T-cell (primary cell): ENCODE results near the gene USP2. TPM values are rescaled to one million over a fixed set of nuclear protein-coding genes. Genes with fewer than 3 reads are reported as not detected.
A peak's percentile ranks its signal among the peaks of the same experiment; 100 is the strongest.

ENCODE experiments used
- ATAC-seq, 4 experiments: fragments of 200-7000 bp in 3 of 4; fragments of 150-1000 bp in 1 of 4; cut with Tn5 transposase; replicated peaks in 1 of 4; 1 replicate in 3 of 4; 2 replicates in 1 of 4; pipeline ENCODE4 v1.10.0; 2021; ENCODE audit warnings: moderate library complexity in 3 of 4, mild to moderate bottlenecking in 2 of 4, moderate number of reproducible peaks in 1 of 4
- CTCF ChIA-PET, 2 donors: fragments of 300-600 bp; sonication (Branson Sonifier 250); formaldehyde crosslinking; loops; one replicate each; lab custom pipeline; 2022; ENCODE audit warnings: antibody characterized with exemption in 2 of 2; lab: Charles Lee
- POLR2A ChIA-PET, 2 donors: fragments of 300-600 bp; sonication (Branson Sonifier 250); formaldehyde crosslinking; loops; one replicate each; lab custom pipeline; 2022; ENCODE audit warnings: antibody characterized with exemption in 2 of 2; lab: Charles Lee
- DNase-seq, 35 experiments: peaks; one replicate each; pipeline versions ENCODE4 v3.0.0 to v3.0.0-alpha.2; 2013 to 2023
- H3K27ac ChIP-seq: one replicate; pipeline ENCODE4 v1.5.1; 2013; ENCODE audit warnings: low read length
- H3K27me3 ChIP-seq, 2 experiments: replicated peaks in 1 of 2; 1 replicate in 1 of 2; 2 replicates in 1 of 2; pipeline versions ENCODE4 v1.6.1 to v1.7.0; 2013; ENCODE audit warnings: low read length in 1 of 2, mixed read lengths in 1 of 2; ENCODE audit not compliant: control insufficient read depth in 2 of 2, insufficient read depth in 2 of 2; ENCODE audit errors: extremely low read depth in 1 of 2
- H3K36me3 ChIP-seq, 2 donors: 1 replicate in 1 of 2; 2 replicates in 1 of 2; pipeline versions ENCODE4 v1.6.1 to v1.7.0; 2013; ENCODE audit warnings: low read length in 1 of 2; ENCODE audit not compliant: control insufficient read depth in 2 of 2, insufficient read depth in 1 of 2; ENCODE audit errors: extremely low read depth in 1 of 2
- H3K4me1 ChIP-seq, 2 experiments: 1 replicate in 1 of 2; 2 replicates in 1 of 2; pipeline versions ENCODE4 v1.6.1 to v1.7.0; 2013; ENCODE audit warnings: low read length in 2 of 2, mixed read lengths in 1 of 2; ENCODE audit not compliant: insufficient read depth in 2 of 2, control insufficient read depth in 1 of 2; ENCODE audit errors: extremely low read depth in 1 of 2
- H3K4me3 ChIP-seq, 2 donors: 1 replicate in 1 of 2; 2 replicates in 1 of 2; pipeline versions ENCODE4 v1.5.1 to v1.7.0; 2013; ENCODE audit warnings: mild to moderate bottlenecking in 2 of 2, low read length in 1 of 2, moderate library complexity in 1 of 2; ENCODE audit not compliant: control insufficient read depth in 1 of 2; ENCODE audit errors: extremely low read depth in 1 of 2
- H3K9me3 ChIP-seq: 2 replicates; pipeline ENCODE4 v1.7.0; 2013
- H3K27ac Mint-ChIP-seq, 2 donors: one replicate each; pipeline ENCODE4 v1.8.0; 2020 to 2021; ENCODE audit warnings: mild to moderate bottlenecking in 2 of 2, mixed read lengths in 2 of 2
- H3K27me3 Mint-ChIP-seq, 2 donors: one replicate each; pipeline ENCODE4 v1.8.0; 2021 to 2022; ENCODE audit warnings: mixed read lengths in 2 of 2
- H3K36me3 Mint-ChIP-seq: one replicate; pipeline ENCODE4 v1.8.0; 2021; ENCODE audit warnings: mixed read lengths
- H3K4me1 Mint-ChIP-seq, 3 donors: one replicate each; pipeline ENCODE4 v1.8.0; 2020 to 2022; ENCODE audit warnings: mixed read lengths in 3 of 3, mild to moderate bottlenecking in 1 of 3
- H3K4me3 Mint-ChIP-seq, 3 donors: one replicate each; pipeline ENCODE4 v1.8.0; 2020 to 2022; ENCODE audit warnings: mild to moderate bottlenecking in 3 of 3, mixed read lengths in 3 of 3, moderate library complexity in 3 of 3
- H3K9me3 Mint-ChIP-seq, 3 donors: one replicate each; pipeline ENCODE4 v1.8.0; 2020 to 2022; ENCODE audit warnings: mixed read lengths in 3 of 3
- WGBS: methylation state at CpG from one replicate; pipeline ENCODE4 v1.1.5; 2013; ENCODE audit warnings: missing lambda C conversion rate; ENCODE audit not compliant: insufficient coverage; 5-methylcytosine and 5-hydroxymethylcytosine counted together
- total RNA-seq, 35 experiments: library from RNA in 6 of 35; stranded (reverse) in 6 of 35; fragments of 120-200 nt in 1 of 35; gene quantifications; one replicate each; pipeline versions ENCODE4 v1.2.1 to v1.2.4 and lab custom pipeline; 2013 to 2026

Gene USP2
- total RNA-seq, 5 donors from 2014 or later (not counting 1 experiment from before 2014, with no cell fraction given), result 0.13 to 3.2 (median 0.44) TPM

DNA sequence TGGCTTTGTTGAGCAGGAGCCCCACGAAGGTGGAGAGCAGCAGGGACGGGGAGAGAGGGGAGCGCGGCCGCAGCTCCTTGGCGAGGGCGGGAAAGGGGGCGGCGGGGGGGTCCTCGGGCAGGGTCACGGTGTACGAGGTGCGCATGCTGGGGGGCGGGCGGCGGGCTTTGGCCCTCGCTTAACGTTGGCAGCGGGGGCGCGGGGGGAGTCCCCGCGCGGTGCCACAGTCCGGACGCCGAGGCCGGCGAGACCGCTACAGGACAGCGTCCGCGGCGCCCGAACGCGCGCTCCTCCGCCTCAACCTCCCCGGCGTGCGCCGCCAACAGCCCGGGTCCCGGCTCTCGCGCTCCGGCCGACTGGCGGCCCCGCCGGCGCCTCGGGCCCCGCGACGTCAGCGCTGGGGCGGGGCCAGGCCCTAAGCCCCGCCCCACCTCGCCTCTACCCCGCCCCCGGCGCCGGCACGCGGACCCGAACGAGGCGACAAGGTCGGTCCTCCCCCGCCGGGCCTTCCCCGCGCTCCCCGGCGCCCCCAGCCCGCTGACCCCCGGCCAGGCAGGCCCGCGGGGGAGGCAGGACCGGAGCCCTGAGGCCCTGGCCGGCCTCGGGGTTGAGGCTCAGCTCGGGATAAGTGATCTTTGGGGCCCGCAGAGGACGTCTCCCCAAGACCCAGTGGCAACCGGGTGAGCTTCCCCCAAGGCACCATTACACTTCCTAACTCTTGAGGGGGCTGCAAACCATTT is 17.5 kb downstream of the USP2 start:
- H3K27ac Mint-ChIP-seq, result no peak overlapping the region
- 2% methylated on average over 76 of the region's 88 CpGs for WGBS
- H3K36me3 Mint-ChIP-seq, result no peaks in the 10 kb centered on the region
- H3K4me1 ChIP-seq, result peaks cover 0 to 14% of the 10 kb centered on the region in 2 experiments
- no peaks in the 10 kb centered on the region for H3K36me3 ChIP-seq
- H3K27ac ChIP-seq, result no peak overlapping the region
- H3K27me3 Mint-ChIP-seq, result peaks cover 34 to 53% of the 10 kb centered on the region in 2 donors
- no peaks in the 10 kb centered on the region for H3K9me3 ChIP-seq
- H3K9me3 Mint-ChIP-seq, result no peaks in the 10 kb centered on the region
- peaks cover 12 to 62% of the 10 kb centered on the region in 2 experiments for H3K27me3 ChIP-seq
- H3K4me3 Mint-ChIP-seq, result peak overlapping the region; percentile 73 to 85 (median 79)
- peaks cover 8 to 14% (median 9%) of the 10 kb centered on the region in 3 donors for H3K4me1 Mint-ChIP-seq
- DNase-seq, result peak in 20 of 35 experiments; percentile 11 to 69 (median 33)
- ChIA-PET POLR2A (no interaction called here), CTCF (interaction anchor here (0.5 to 1.6 kb wide), 4 partner anchors 8 to 81 kb away, joined by 3 to 7 read pairs (median 6); no protein-coding TSS in a partner anchor)
- ATAC-seq, result peak; percentile 86 to 91 (median 89)
- H3K4me3 ChIP-seq, result peak overlapping the region; percentile 23 to 32

DNA sequence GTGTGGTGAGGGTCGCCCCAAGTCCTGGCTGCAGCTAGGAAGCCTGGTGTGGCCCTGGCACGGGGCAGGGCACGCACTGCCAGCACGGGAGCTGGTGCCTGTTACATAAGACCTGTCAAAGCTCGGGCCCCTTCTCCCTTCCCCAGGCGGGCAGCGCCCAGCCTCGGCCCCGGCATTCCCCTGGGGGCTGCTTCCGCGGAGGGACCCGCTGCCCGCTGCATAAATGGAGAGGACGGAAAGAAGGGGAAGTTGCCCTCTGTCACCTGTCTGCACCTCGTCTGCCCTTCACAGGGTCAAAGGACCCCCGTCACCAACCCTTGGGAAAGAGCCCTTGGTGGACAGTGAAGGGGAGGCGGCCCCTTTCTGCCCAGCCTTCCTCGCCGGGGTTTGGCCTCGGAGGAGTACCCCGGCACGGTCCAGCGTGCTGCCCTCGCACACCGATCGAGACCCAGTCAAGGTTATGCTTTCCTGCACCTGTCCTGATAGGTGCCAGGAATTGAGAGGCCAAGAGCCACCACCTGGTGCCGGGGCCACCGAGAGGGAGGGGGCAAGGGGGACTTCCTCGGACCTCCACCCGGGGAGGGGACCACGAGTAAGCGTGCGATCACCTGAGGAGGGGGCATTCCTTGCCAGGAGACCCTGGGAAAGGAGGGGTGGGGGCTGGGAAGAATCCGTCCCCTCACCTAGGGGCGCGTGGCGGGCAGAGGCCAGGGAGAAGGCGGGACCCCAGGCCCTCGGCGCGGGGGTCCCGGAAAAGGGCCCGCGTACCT is 18.2 kb downstream of the USP2 start:
- Mint-ChIP-seq H3K4me3 (peak overlapping the region; percentile 31 to 67 (median 34)), H3K4me1 (peaks cover 8 to 14% (median 9%) of the 10 kb centered on the region in 3 donors), H3K27ac (no peak overlapping the region), H3K27me3 (peaks cover 31 to 52% of the 10 kb centered on the region in 2 donors), H3K36me3 (no peaks in the 10 kb centered on the region), H3K9me3 (no peaks in the 10 kb centered on the region)
- no peak overlapping the region for H3K27ac ChIP-seq
- peaks cover 12 to 54% of the 10 kb centered on the region in 2 experiments for H3K27me3 ChIP-seq
- WGBS, result 29% methylated on average over 29 of the region's 44 CpGs
- DNase-seq (no peak), ATAC-seq (no peak)
- no peaks in the 10 kb centered on the region for H3K9me3 ChIP-seq
- peak overlapping the region in 1 of 2 donors; percentile 23 for H3K4me3 ChIP-seq
- CTCF ChIA-PET, result interaction anchor here in 1 of 2 donors (0.5 kb wide), 1 partner anchor 507 kb away, joined by 3 read pairs; no protein-coding TSS in a partner anchor
- POLR2A ChIA-PET, result interaction anchor here in 1 of 2 donors (0.5 kb wide), 1 partner anchor 150 kb away, joined by 6 read pairs; no protein-coding TSS in a partner anchor
- peaks cover 0 to 14% of the 10 kb centered on the region in 2 experiments for H3K4me1 ChIP-seq
- H3K36me3 ChIP-seq, result no peaks in the 10 kb centered on the region

DNA sequence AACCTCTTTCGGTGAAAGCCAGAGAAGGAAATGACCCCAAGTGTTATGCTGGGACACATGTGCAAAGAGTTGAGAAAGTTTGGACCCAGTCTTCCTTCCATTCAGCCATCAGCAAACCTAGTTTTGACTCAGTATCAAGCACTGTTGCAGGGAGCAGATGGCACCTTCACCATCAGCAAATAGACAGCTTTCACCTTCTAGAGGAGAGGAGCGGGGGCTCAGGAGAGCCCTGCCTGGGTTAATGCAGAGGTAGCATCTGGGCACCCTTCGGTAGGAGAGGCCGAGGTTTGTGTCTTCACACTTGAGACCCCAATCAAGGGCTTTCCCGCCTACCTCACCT is 18.8 kb downstream of the USP2 start:
- Mint-ChIP-seq H3K4me3 (peak overlapping the region in 1 of 3 donors; percentile 67), H3K27ac (no peak overlapping the region), H3K9me3 (no peaks in the 10 kb centered on the region), H3K4me1 (peaks cover 8 to 14% (median 9%) of the 10 kb centered on the region in 3 donors), H3K27me3 (peaks cover 30 to 46% of the 10 kb centered on the region in 2 donors), H3K36me3 (no peaks in the 10 kb centered on the region)
- ATAC-seq (no peak), DNase-seq (no peak)
- Histone ChIP-seq H3K27me3 (peaks cover 12 to 49% of the 10 kb centered on the region in 2 experiments), H3K4me1 (peaks cover 0 to 14% of the 10 kb centered on the region in 2 experiments), H3K4me3 (no peak overlapping the region), H3K9me3 (no peaks in the 10 kb centered on the region), H3K36me3 (no peaks in the 10 kb centered on the region), H3K27ac (no peak overlapping the region)
- ChIA-PET CTCF (interaction anchor here in 1 of 2 donors (0.5 to 2.1 kb wide), 2 partner anchors 14 to 507 kb away, joined by 3 to 5 read pairs; no protein-coding TSS in a partner anchor), POLR2A (interaction anchor here in 1 of 2 donors (0.5 kb wide), 1 partner anchor 150 kb away, joined by 6 read pairs; no protein-coding TSS in a partner anchor)
- WGBS, result 92% methylated on average over 5 of the region's 5 CpGs

DNA sequence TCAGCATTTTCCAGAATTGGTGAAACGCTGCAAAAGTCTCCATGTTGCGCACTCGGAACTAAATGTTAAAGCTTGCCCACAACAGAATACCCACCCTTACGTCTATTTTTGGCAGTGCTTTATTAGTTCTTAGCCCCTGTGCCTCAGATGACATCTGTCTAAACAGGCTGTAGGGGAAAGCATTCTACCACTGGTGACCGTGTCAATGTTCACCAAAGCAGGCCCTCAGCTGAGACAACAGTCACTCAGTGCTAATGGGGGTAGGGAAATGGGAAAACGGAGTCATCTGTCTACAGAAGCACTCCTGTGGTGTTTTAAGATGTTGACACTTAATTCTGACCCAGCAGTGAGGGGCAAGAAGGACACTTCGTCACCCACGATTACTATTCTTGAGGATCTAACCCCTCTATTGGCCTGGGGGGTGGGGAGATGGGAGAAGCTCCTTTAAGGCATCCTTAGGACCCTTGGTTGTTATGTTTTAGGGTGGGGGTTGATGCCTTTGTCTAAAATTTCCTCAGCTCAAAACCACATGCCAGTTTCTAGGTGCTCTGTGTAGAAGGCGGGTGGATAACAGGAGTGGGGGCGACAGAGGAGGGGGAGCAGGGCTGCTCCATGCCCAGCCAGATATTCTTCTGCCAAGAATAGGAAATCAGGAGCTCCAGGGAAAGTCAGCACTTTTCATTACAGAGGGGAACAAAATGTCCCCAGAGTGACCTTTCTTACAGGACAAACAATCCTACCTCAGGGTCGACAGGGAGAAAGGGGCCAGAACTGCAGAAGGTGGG is 19.4 kb downstream of the USP2 start:
- H3K36me3 ChIP-seq, result no peaks in the 10 kb centered on the region
- Mint-ChIP-seq H3K27ac (no peak overlapping the region), H3K9me3 (no peaks in the 10 kb centered on the region), H3K36me3 (no peaks in the 10 kb centered on the region), H3K4me1 (peaks cover 8 to 16% (median 9%) of the 10 kb centered on the region in 3 donors), H3K27me3 (peaks cover 25 to 40% of the 10 kb centered on the region in 2 donors), H3K4me3 (peak overlapping the region; percentile 1 to 67 (median 39))
- peaks cover 0 to 14% of the 10 kb centered on the region in 2 experiments for H3K4me1 ChIP-seq
- H3K9me3 ChIP-seq, result no peaks in the 10 kb centered on the region
- no peak for ATAC-seq
- H3K27me3 ChIP-seq, result peaks cover 12 to 46% of the 10 kb centered on the region in 2 experiments
- no peak for DNase-seq
- H3K4me3 ChIP-seq, result no peak overlapping the region
- no peak overlapping the region for H3K27ac ChIP-seq
- ChIA-PET CTCF (interaction anchor here in 1 of 2 donors (0.5 to 2.1 kb wide), 4 partner anchors 14 to 506 kb away, joined by 3 to 5 read pairs (median 4); no protein-coding TSS in a partner anchor), POLR2A (interaction anchor here in 1 of 2 donors (0.5 kb wide), 1 partner anchor 149 kb away, joined by 6 read pairs; no protein-coding TSS in a partner anchor)
- WGBS, result 70% methylated on average over 2 of the region's 11 CpGs

DNA sequence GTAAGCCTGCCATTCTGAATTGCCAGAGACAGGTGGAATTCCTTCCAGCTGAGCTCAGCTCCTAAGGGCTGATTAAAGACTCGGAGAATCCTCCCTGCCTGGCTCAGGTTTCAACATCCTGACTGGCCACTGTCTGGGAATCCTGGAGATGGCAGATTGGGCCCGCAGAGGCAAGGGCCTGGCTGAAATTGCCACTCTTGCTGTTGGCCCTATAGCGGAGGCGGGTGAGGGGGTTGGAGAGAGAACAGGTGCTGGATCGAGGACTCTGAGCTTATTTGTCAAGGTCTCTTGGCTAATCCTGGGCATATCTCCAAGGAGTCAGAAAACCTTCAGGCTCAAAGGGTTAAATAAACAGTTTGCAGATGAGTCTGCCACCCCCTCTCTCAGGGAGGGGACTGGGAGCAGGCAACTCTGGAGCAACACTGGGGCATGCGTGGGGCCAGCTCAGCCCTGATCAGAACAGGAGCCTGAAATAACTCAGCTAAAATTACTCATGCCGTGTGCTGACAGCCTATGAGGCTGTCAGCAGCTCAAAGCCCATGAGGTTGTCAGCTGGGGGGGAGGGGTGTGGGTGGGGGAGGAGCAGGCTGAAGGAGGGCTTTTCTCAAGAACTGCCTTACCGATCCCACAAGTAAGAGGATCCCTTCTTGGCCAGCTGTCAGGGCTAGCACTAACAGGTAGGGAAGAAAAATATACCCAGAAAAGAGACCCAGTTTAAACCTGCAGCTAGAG is 20.3 kb downstream of the USP2 start:
- H3K9me3 Mint-ChIP-seq, result no peaks in the 10 kb centered on the region
- DNase-seq (no peak), ATAC-seq (no peak)
- Histone ChIP-seq H3K27me3 (peaks cover 12 to 43% of the 10 kb centered on the region in 2 experiments), H3K4me3 (no peak overlapping the region), H3K27ac (no peak overlapping the region), H3K36me3 (no peaks in the 10 kb centered on the region), H3K4me1 (peaks cover 0 to 21% of the 10 kb centered on the region in 2 experiments), H3K9me3 (no peaks in the 10 kb centered on the region)
- H3K27ac Mint-ChIP-seq, result no peak overlapping the region
- H3K27me3 Mint-ChIP-seq, result peaks cover 15 to 33% of the 10 kb centered on the region in 2 donors
- no peak overlapping the region for H3K4me3 Mint-ChIP-seq
- ChIA-PET CTCF (interaction anchor here (0.6 to 2.1 kb wide), 6 partner anchors 12 to 372 kb away, joined by 3 to 5 read pairs (median 4); no protein-coding TSS in a partner anchor), POLR2A (interaction anchor here in 1 of 2 donors (0.6 kb wide), 1 partner anchor 23 kb away, joined by 8 read pairs; no protein-coding TSS in a partner anchor)
- no peaks in the 10 kb centered on the region for H3K36me3 Mint-ChIP-seq
- H3K4me1 Mint-ChIP-seq, result peaks cover 9 to 19% (median 15%) of the 10 kb centered on the region in 3 donors
- 73% methylated on average over 6 of the region's 8 CpGs for WGBS
